ENCODE data around the gene ZNF587. TPM values are rescaled to one million over a fixed set of nuclear protein-coding genes. Genes with fewer than 3 reads are reported as not detected.
"Not testable (repeated sequence)": the region's sequence is repeated elsewhere in the genome, so short reads cannot be mapped to it uniquely, and the experiment has no call there.

ZNF587 gene
- total and polyA plus RNA-seq, 4 donors = 3.4 to 40.8 (median 17.3) TPM

- Histone ChIP-seq H3K9me3 (ENCODE audit: control insufficient read depth, low read length) (peaks cover 44% of the 10 kb centered on the region), H3K36me3 (ENCODE audit: control insufficient read depth in 1 of 2, insufficient read depth in 2 of 2, low read length in 1 of 2) (peaks cover 18 to 34% of the 10 kb centered on the region in 2 donors)
- DNase-seq; H3K4me3 ChIP-seq (ENCODE audit: low read length in 2 of 2); intact Hi-C loops (cut with DNase I); H3K27ac ChIP-seq (ENCODE audit: low read depth in 1 of 2, low read length in 2 of 2); H3K4me1 ChIP-seq (ENCODE audit: control insufficient read depth in 1 of 2, insufficient read depth in 2 of 2, low read length in 2 of 2); ATAC-seq (ENCODE audit: low FRiP score); H3K27me3 ChIP-seq (ENCODE audit: control insufficient read depth in 1 of 2, insufficient read depth in 2 of 2, low read length in 1 of 2): not testable (repeated sequence)
- 88 to 91% methylated on average over 3 of the region's 3 CpGs for WGBS, 2 donors
Measured at GRCh38 chr19:57862351-57862750, 12.7 kb downstream of the ZNF587 start.

GRCh38 chr19:57867868-57868492 lies 18.3 kb downstream of the ZNF587 start:
- Histone ChIP-seq H3K9me3 (ENCODE audit: control insufficient read depth, low read length) (peaks cover 35% of the 10 kb centered on the region), H3K27me3 (ENCODE audit: control insufficient read depth in 1 of 2, insufficient read depth in 2 of 2, low read length in 1 of 2) (no peaks in the 10 kb centered on the region), H3K4me3 (ENCODE audit: low read length in 2 of 2) (no peak overlapping the region), H3K27ac (ENCODE audit: low read depth in 1 of 2, low read length in 2 of 2) (no peak overlapping the region), H3K4me1 (ENCODE audit: control insufficient read depth in 1 of 2, insufficient read depth in 2 of 2, low read length in 2 of 2) (no peaks in the 10 kb centered on the region), H3K36me3 (ENCODE audit: control insufficient read depth in 1 of 2, insufficient read depth in 2 of 2, low read length in 1 of 2) (peaks cover 10 to 16% of the 10 kb centered on the region in 2 donors)
- WGBS, 2 donors = 96 to 98% methylated on average over 7 of the region's 7 CpGs
- no peak for DNase-seq
- intact Hi-C loops (cut with DNase I) = no loop called here
- ATAC-seq (ENCODE audit: low FRiP score) = no peak

GRCh38 chr19:57869655-57870054 lies 20.0 kb downstream of the ZNF587 start:
- H3K27ac ChIP-seq (ENCODE audit: low read depth in 1 of 2, low read length in 2 of 2); H3K4me3 ChIP-seq (ENCODE audit: low read length in 2 of 2); intact Hi-C loops (cut with DNase I); ATAC-seq (ENCODE audit: low FRiP score); H3K27me3 ChIP-seq (ENCODE audit: control insufficient read depth in 1 of 2, insufficient read depth in 2 of 2, low read length in 1 of 2); DNase-seq; H3K4me1 ChIP-seq (ENCODE audit: control insufficient read depth in 1 of 2, insufficient read depth in 2 of 2, low read length in 2 of 2): not testable (repeated sequence)
- peaks cover 10 to 16% of the 10 kb centered on the region in 2 donors for H3K36me3 ChIP-seq (ENCODE audit: control insufficient read depth in 1 of 2, insufficient read depth in 2 of 2, low read length in 1 of 2)
- peaks cover 40% of the 10 kb centered on the region for H3K9me3 ChIP-seq (ENCODE audit: control insufficient read depth, low read length)
- WGBS, 2 donors = 96 to 99% methylated on average over 5 to 6 of the region's 6 CpGs

GRCh38 chr19:57870225-57870624 lies 20.6 kb downstream of the ZNF587 start:
- no peak overlapping the region for H3K27ac ChIP-seq (ENCODE audit: low read depth in 1 of 2, low read length in 2 of 2)
- intact Hi-C loops (cut with DNase I) = no loop called here

DNA sequence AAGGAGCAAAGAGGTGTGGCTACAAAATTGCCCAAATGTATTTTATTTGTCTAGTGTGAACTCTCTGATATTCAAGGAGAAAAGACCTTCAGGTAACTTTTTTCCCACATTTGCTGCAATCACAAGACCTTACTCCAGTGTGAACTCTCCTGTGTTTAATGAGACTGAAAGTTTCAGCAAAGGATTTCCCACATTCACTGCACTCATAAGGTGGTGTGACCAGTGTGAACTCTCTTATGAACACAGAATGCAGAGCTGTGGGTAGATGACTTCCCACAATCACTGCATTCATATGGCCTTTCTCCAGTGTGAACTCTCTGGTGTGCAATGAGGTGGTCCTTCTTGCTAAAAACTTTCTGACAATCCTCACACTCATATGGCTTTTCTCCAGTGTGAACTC lies 22.8 kb downstream of the ZNF587 start:
- DNase-seq (no peak), ATAC-seq (ENCODE audit: low FRiP score) (no peak)
- H3K4me3 ChIP-seq (ENCODE audit: low read length in 2 of 2) = no peak overlapping the region
- H3K36me3 ChIP-seq (ENCODE audit: control insufficient read depth in 1 of 2, insufficient read depth in 2 of 2, low read length in 1 of 2) = peaks cover 0 to 4% of the 10 kb centered on the region in 2 donors
- H3K27ac ChIP-seq (ENCODE audit: low read depth in 1 of 2, low read length in 2 of 2) = no peak overlapping the region
- H3K4me1 ChIP-seq (ENCODE audit: control insufficient read depth in 1 of 2, insufficient read depth in 2 of 2, low read length in 2 of 2) = no peaks in the 10 kb centered on the region
- intact Hi-C loops (cut with DNase I) = no loop called here
- no peaks in the 10 kb centered on the region for H3K27me3 ChIP-seq (ENCODE audit: control insufficient read depth in 1 of 2, insufficient read depth in 2 of 2, low read length in 1 of 2)
- peaks cover 34% of the 10 kb centered on the region for H3K9me3 ChIP-seq (ENCODE audit: control insufficient read depth, low read length)

More at GRCh38 chr19:57870225-57870624, 20.6 kb downstream of the ZNF587 start:
- Histone ChIP-seq H3K4me1 (ENCODE audit: control insufficient read depth in 1 of 2, insufficient read depth in 2 of 2, low read length in 2 of 2) (no peaks in the 10 kb centered on the region), H3K27me3 (ENCODE audit: control insufficient read depth in 1 of 2, insufficient read depth in 2 of 2, low read length in 1 of 2) (no peaks in the 10 kb centered on the region), H3K9me3 (ENCODE audit: control insufficient read depth, low read length) (peaks cover 40% of the 10 kb centered on the region), H3K36me3 (ENCODE audit: control insufficient read depth in 1 of 2, insufficient read depth in 2 of 2, low read length in 1 of 2) (peaks cover 10 to 15% of the 10 kb centered on the region in 2 donors), H3K4me3 (ENCODE audit: low read length in 2 of 2) (no peak overlapping the region)
- DNase-seq = no peak
- no peak for ATAC-seq (ENCODE audit: low FRiP score)
- WGBS, 2 donors = 98% methylated on average over 2 of the region's 2 CpGs

DNA sequence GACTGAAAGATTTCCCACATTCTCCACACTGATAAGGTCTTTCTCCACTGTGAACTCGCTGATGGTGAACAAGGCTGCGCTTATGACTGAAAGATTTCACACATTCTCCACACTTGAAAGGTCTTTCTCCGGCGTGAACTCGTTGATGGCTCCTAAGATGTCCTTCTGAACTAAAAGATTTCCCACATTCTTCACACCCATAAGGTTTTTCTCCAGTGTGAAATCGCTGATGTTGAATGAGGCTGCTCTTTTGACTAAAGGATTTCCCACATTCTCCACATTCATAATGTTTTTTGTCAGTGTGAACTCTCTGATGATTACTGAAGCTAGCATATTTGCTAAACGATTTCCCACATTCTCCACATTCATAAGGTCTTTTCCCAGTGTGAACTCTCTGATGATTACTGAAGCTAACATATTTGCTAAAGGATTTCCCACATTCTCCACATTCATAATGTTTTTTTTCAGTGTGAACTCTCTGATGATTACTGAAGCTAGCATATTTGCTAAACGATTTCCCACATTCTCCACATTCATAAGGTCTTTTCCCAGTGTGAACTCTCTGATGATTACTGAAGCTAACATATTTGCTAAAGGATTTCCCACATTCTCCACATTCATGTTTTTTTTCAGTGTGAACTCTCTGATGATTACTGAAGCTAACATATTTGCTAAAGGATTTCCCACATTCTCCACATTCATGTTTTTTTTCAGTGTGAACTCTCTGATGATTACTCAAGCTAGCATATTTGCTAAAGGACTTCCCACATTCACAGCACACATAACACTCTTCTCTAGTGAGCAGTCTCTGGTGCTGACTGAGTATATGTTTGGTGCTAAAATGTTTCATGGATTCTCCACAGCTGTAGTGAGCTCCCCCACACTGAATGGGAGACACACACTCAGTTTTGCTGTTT lies 24.5 kb downstream of the ZNF587 start:
- H3K9me3 ChIP-seq (ENCODE audit: control insufficient read depth, low read length) = peaks cover 31% of the 10 kb centered on the region
- H3K4me3 ChIP-seq (ENCODE audit: low read length in 2 of 2); H3K36me3 ChIP-seq (ENCODE audit: control insufficient read depth in 1 of 2, insufficient read depth in 2 of 2, low read length in 1 of 2); H3K27me3 ChIP-seq (ENCODE audit: control insufficient read depth in 1 of 2, insufficient read depth in 2 of 2, low read length in 1 of 2); H3K27ac ChIP-seq (ENCODE audit: low read depth in 1 of 2, low read length in 2 of 2); ATAC-seq (ENCODE audit: low FRiP score); DNase-seq; H3K4me1 ChIP-seq (ENCODE audit: control insufficient read depth in 1 of 2, insufficient read depth in 2 of 2, low read length in 2 of 2); intact Hi-C loops (cut with DNase I): not testable (repeated sequence)
- 89 to 93% methylated on average over 8 of the region's 8 CpGs for WGBS, 2 donors

DNA sequence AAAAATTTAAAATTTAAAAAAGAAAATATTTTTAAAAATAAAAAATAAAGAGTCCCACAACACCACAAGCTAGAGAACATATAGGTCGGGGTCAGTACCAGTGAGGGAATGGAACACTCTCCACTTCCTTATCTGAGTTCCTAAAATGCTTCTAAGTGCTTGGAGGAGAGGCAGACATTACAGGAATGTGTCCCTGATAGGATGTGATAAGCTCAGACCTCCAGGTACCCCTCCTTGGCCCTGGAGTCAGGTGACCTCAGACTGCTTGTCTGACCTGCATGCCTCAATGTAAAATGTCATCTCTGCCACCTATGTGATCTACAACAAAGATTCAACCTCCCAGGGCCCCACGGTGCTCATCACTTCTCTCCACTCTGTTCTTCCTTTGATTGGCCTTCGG lies 36.4 kb downstream of the ZNF587 start:
- no peaks in the 10 kb centered on the region for H3K27me3 ChIP-seq (ENCODE audit: control insufficient read depth in 1 of 2, insufficient read depth in 2 of 2, low read length in 1 of 2)
- H3K9me3 ChIP-seq (ENCODE audit: control insufficient read depth, low read length) = peaks cover 2% of the 10 kb centered on the region
- intact Hi-C loops (cut with DNase I) = no loop called here
- DNase-seq (no peak), ATAC-seq (ENCODE audit: low FRiP score) (no peak)
- WGBS, 2 donors = 84% methylated on average over 3 of the region's 3 CpGs
- H3K4me1 ChIP-seq (ENCODE audit: control insufficient read depth in 1 of 2, insufficient read depth in 2 of 2, low read length in 2 of 2) = no peaks in the 10 kb centered on the region
- H3K36me3 ChIP-seq (ENCODE audit: control insufficient read depth in 1 of 2, insufficient read depth in 2 of 2, low read length in 1 of 2) = no peaks in the 10 kb centered on the region
- no peak overlapping the region for H3K4me3 ChIP-seq (ENCODE audit: low read length in 2 of 2)
- no peak overlapping the region for H3K27ac ChIP-seq (ENCODE audit: low read depth in 1 of 2, low read length in 2 of 2)

DNA sequence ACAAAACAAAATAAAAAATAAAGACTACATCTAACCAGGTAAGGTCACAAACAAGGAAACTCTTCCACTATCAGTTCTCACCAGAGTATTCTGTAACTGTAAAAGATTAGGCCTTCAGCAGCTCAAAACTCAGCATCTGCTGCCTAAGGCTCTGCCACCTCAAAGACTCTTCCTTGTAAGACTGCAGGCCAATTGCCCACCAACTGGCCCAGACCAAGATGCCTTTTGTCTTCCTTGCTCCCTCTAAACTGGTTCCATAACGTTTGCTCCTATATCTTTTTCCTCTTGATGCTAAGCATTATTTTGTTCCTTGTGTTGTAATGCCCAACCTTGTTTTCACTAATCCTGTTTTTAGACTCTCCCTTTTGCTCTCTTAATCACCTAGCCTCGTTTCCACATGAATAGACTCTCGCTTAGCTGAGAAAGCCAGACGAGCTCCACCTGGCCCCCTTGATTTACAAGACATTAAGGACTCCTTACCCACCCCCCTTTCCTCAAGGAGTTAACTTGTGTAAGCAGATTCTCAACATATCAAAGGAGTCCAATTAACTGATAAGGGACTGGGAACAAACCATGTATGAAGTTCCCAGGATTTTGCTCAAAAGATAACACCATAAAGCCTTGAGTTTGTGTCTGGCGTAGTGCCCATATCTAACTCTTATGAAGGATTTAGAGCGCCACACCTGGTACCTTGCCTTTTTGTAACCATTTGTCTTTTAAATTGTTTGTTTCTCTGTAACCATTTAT lies 37.7 kb downstream of the ZNF587 start:
- Histone ChIP-seq H3K36me3 (ENCODE audit: control insufficient read depth in 1 of 2, insufficient read depth in 2 of 2, low read length in 1 of 2) (no peaks in the 10 kb centered on the region), H3K9me3 (ENCODE audit: control insufficient read depth, low read length) (peaks cover 2% of the 10 kb centered on the region), H3K4me1 (ENCODE audit: control insufficient read depth in 1 of 2, insufficient read depth in 2 of 2, low read length in 2 of 2) (no peaks in the 10 kb centered on the region), H3K4me3 (ENCODE audit: low read length in 2 of 2) (no peak overlapping the region), H3K27ac (ENCODE audit: low read depth in 1 of 2, low read length in 2 of 2) (no peak overlapping the region), H3K27me3 (ENCODE audit: control insufficient read depth in 1 of 2, insufficient read depth in 2 of 2, low read length in 1 of 2) (no peaks in the 10 kb centered on the region)
- intact Hi-C loops (cut with DNase I) = no loop called here
- ATAC-seq (ENCODE audit: low FRiP score) (no peak), DNase-seq (no peak)
- 22 to 26% methylated on average over 6 of the region's 6 CpGs for WGBS, 2 donors
